Peyer's patch (tissue), 4 donors: ENCODE measurements around the gene PDE4B. TPM values are rescaled to one million over a fixed set of nuclear protein-coding genes. Genes with fewer than 3 reads are reported as not detected.
"Not testable (repeated sequence)": the region's sequence is repeated elsewhere in the genome, so short reads cannot be mapped to it uniquely, and the experiment has no call there.

Source experiments
- DNase-seq, 3 donors: peaks; one replicate each; pipeline ENCODE4 v3.0.0-alpha.2; 2017 to 2019
- H3K27ac ChIP-seq, 4 donors: fragments of 200-600 bp; sonication (generic); one replicate each; pipeline ENCODE4 v1.5.1; 2016 to 2019
- H3K27me3 ChIP-seq, 2 donors: fragments of 200-600 bp; sonication (generic); one replicate each; pipeline ENCODE4 v1.5.1; 2019
- H3K36me3 ChIP-seq, 3 donors: fragments of 200-600 bp; sonication (generic); one replicate each; pipeline ENCODE4 v1.5.1; 2016 to 2019
- H3K4me1 ChIP-seq, 4 donors: fragments of 200-600 bp; sonication (generic); one replicate each; pipeline ENCODE4 v1.5.1; 2016 to 2019
- H3K4me3 ChIP-seq, 4 donors: fragments of 200-600 bp; sonication (generic); 1 replicate in 3 of 4; 2 replicates in 1 of 4; pipeline ENCODE4 v1.5.1; 2016 to 2019; ENCODE audit warnings: mild to moderate bottlenecking in 1 of 4
- H3K9me3 ChIP-seq, 4 donors: fragments of 200-600 bp; sonication (generic); one replicate each; pipeline ENCODE4 v1.5.1; 2016 to 2019; ENCODE audit warnings: mild to moderate bottlenecking in 1 of 4
- CTCF ChIP-seq, 6 experiments: fragments of 450-650 bp in 4 of 6; fragments of 200-600 bp in 2 of 6; sonication (generic) in 1 of 6; IDR thresholded peaks; one replicate each; pipeline ENCODE4 v1.5.1; 2017 to 2019; ENCODE audit warnings: antibody characterized with exemption in 6 of 6, mild to moderate bottlenecking in 3 of 6, moderate library complexity in 1 of 6
- POLR2A ChIP-seq, 2 donors: fragments of 450-650 bp; IDR thresholded peaks; one replicate each; pipeline ENCODE4 v1.5.1; 2017; ENCODE audit warnings: antibody characterized with exemption in 2 of 2, mild to moderate bottlenecking in 2 of 2, moderate library complexity in 2 of 2
- total RNA-seq, 4 donors: library from RNA; depleted of rRNA; stranded (reverse); fragments of >200 nt; gene quantifications; one replicate each; pipeline ENCODE4 v1.1.0, GENCODE V29; 2016

Gene PDE4B
- total RNA-seq, 4 donors from 2014 or later, result 2.1 to 96.6 (median 9.6) TPM

GRCh38 chr1:66044912-66045311, 252.2 kb downstream of the PDE4B start:
- DNase-seq, result no peak
- Histone ChIP-seq H3K27me3 (no peaks in the 10 kb centered on the region), H3K4me3 (no peak overlapping the region), H3K4me1 (no peaks in the 10 kb centered on the region), H3K36me3 (no peaks in the 10 kb centered on the region), H3K9me3 (no peaks in the 10 kb centered on the region), H3K27ac (no peak overlapping the region)
- TF ChIP-seq POLR2A (IDR thresholded peaks at IDR 0.05), result no peak
- TF ChIP-seq CTCF (IDR thresholded peaks at IDR 0.05), result no peak

- Histone ChIP-seq H3K4me3 (no peak overlapping the region), H3K27me3 (no peaks in the 10 kb centered on the region), H3K27ac (no peak overlapping the region), H3K4me1 (no peaks in the 10 kb centered on the region), H3K36me3 (no peaks in the 10 kb centered on the region), H3K9me3 (no peaks in the 10 kb centered on the region)
- no peak for DNase-seq
- TF ChIP-seq CTCF (IDR thresholded peaks at IDR 0.05), result no peak
- TF ChIP-seq POLR2A (IDR thresholded peaks at IDR 0.05), result no peak
Measured at GRCh38 chr1:66046415-66046814, 253.7 kb downstream of the PDE4B start.

- Histone ChIP-seq H3K9me3 (no peaks in the 10 kb centered on the region), H3K36me3 (no peaks in the 10 kb centered on the region), H3K27ac (no peak overlapping the region), H3K4me3 (no peak overlapping the region), H3K4me1 (no peaks in the 10 kb centered on the region), H3K27me3 (no peaks in the 10 kb centered on the region)
- no peak for DNase-seq
- TF ChIP-seq CTCF (IDR thresholded peaks at IDR 0.05) (no peak), POLR2A (IDR thresholded peaks at IDR 0.05) (no peak)
Measured at GRCh38 chr1:66048011-66048410, 255.3 kb downstream of the PDE4B start.

GRCh38 chr1:66050123-66050522, 257.4 kb downstream of the PDE4B start:
- no peak for TF ChIP-seq CTCF (IDR thresholded peaks at IDR 0.05)
- TF ChIP-seq POLR2A (IDR thresholded peaks at IDR 0.05), result no peak
- no peaks in the 10 kb centered on the region for H3K36me3 ChIP-seq
- no peak overlapping the region for H3K27ac ChIP-seq
- H3K27me3 ChIP-seq, result no peaks in the 10 kb centered on the region
- no peaks in the 10 kb centered on the region for H3K9me3 ChIP-seq
- no peaks in the 10 kb centered on the region for H3K4me1 ChIP-seq
- no peak overlapping the region for H3K4me3 ChIP-seq
- DNase-seq, result no peak

GRCh38 chr1:66050633-66051032, 257.9 kb downstream of the PDE4B start:
- no peaks in the 10 kb centered on the region for H3K27me3 ChIP-seq
- TF ChIP-seq POLR2A (IDR thresholded peaks at IDR 0.05) (no peak), CTCF (IDR thresholded peaks at IDR 0.05) (no peak)
- H3K36me3 ChIP-seq, result no peaks in the 10 kb centered on the region
- H3K4me3 ChIP-seq, result no peak overlapping the region
- DNase-seq, result no peak
- H3K9me3 ChIP-seq, result no peaks in the 10 kb centered on the region
- no peak overlapping the region for H3K27ac ChIP-seq
- H3K4me1 ChIP-seq, result no peaks in the 10 kb centered on the region

- Histone ChIP-seq H3K9me3 (no peaks in the 10 kb centered on the region), H3K27me3 (no peaks in the 10 kb centered on the region), H3K4me1 (no peaks in the 10 kb centered on the region), H3K36me3 (no peaks in the 10 kb centered on the region), H3K4me3 (no peak overlapping the region), H3K27ac (no peak overlapping the region)
- no peak for DNase-seq
- TF ChIP-seq POLR2A (IDR thresholded peaks at IDR 0.05) (no peak), CTCF (IDR thresholded peaks at IDR 0.05) (no peak)
Measured at GRCh38 chr1:66055092-66055491, 262.4 kb downstream of the PDE4B start.

- not testable (repeated sequence) for H3K4me1 ChIP-seq, H3K36me3 ChIP-seq, DNase-seq, H3K27ac ChIP-seq, H3K27me3 ChIP-seq, H3K4me3 ChIP-seq, H3K9me3 ChIP-seq
Measured at GRCh38 chr1:66057448-66057847, 264.8 kb downstream of the PDE4B start.
